Putamen (tissue), 1 donor: ENCODE results near the gene DCHS2.

Source experiments
- DNase-seq: peaks from one replicate; pipeline ENCODE4 v3.0.0-alpha.2; 2016; ENCODE audit warnings: low spot score

The DCHS2 gene

GRCh38 chr4:154491341-154492271 is at the start of gene DCHS2:
Gene DCHS2, minus strand, starts transcription at chr4:154491799. Its CDS starts 444 bp downstream, at chr4:154491355.
- peak; percentile 2 for DNase-seq

GRCh38 chr4:154534296-154534695 is 42.7 kb upstream of the DCHS2 start:
- no peak for DNase-seq

GRCh38 chr4:154529728-154530519 is 38.3 kb upstream of the DCHS2 start:
- DNase-seq: no peak

GRCh38 chr4:154528869-154529268 is 37.3 kb upstream of the DCHS2 start:
- DNase-seq: no peak

- no peak for DNase-seq
Observed at GRCh38 chr4:154527308-154527707, 35.7 kb upstream of the DCHS2 start.

GRCh38 chr4:154526151-154526550 is 34.6 kb upstream of the DCHS2 start:
- no peak for DNase-seq

GRCh38 chr4:154521607-154522006 is 30.0 kb upstream of the DCHS2 start:
- DNase-seq: no peak

GRCh38 chr4:154519214-154519613 is 27.6 kb upstream of the DCHS2 start:
- no peak for DNase-seq

- DNase-seq: no peak
Observed at GRCh38 chr4:154517591-154517990, 26.0 kb upstream of the DCHS2 start.

GRCh38 chr4:154516318-154517029 is 24.9 kb upstream of the DCHS2 start:
- DNase-seq: peak; percentile 35

- no peak for DNase-seq
Observed at GRCh38 chr4:154511981-154512380, 20.4 kb upstream of the DCHS2 start.

GRCh38 chr4:154511548-154511947 is 19.9 kb upstream of the DCHS2 start:
- no peak for DNase-seq

- no peak for DNase-seq
Observed at GRCh38 chr4:154507156-154507555, 15.6 kb upstream of the DCHS2 start.

GRCh38 chr4:154506253-154506652 is 14.7 kb upstream of the DCHS2 start:
- DNase-seq: peak; percentile 28

- DNase-seq: no peak
Observed at GRCh38 chr4:154503598-154503997, 12.0 kb upstream of the DCHS2 start.

- no peak for DNase-seq
Observed at GRCh38 chr4:154502111-154502510, 10.5 kb upstream of the DCHS2 start.

GRCh38 chr4:154497889-154498288 is 6.3 kb upstream of the DCHS2 start:
- no peak for DNase-seq

- DNase-seq: no peak
Observed at GRCh38 chr4:154495867-154496266, 4.3 kb upstream of the DCHS2 start.

GRCh38 chr4:154492288-154492687 is 689 bp upstream of the DCHS2 start:
- no peak for DNase-seq

GRCh38 chr4:154490583-154491340 is 837 bp downstream of the DCHS2 start:
- no peak for DNase-seq

GRCh38 chr4:154490234-154490582 is 1.4 kb downstream of the DCHS2 start:
- DNase-seq: no peak
